GM19455 (cell line): ENCODE data around the gene FBXO21.
"Not testable (repeated sequence)": the region's sequence is repeated elsewhere in the genome, so short reads cannot be mapped to it uniquely, and the experiment has no call there.

Source experiments
- ATAC-seq: cut with Tn5 transposase; IDR thresholded peaks from one replicate; pipeline ENCODE4 v1.9.1; 2021; ENCODE audit not compliant: unreplicated experiment

The FBXO21 gene

GRCh38 chr12:117190210-117190781, at the start of gene FBXO21:
TSS of gene FBXO21 (minus strand) at chr12:117190470. CDS start at chr12:117190456, 14 bp downstream.
- peak; percentile 94 for ATAC-seq

- ATAC-seq = no peak
Observed at GRCh38 chr12:117236456-117237001, 46.3 kb upstream of the FBXO21 start.

- ATAC-seq = no peak
Observed at GRCh38 chr12:117235261-117235660, 45.0 kb upstream of the FBXO21 start.

- no peak for ATAC-seq
Observed at GRCh38 chr12:117234441-117234840, 44.2 kb upstream of the FBXO21 start.

- no peak for ATAC-seq
Observed at GRCh38 chr12:117231750-117232149, 41.5 kb upstream of the FBXO21 start.

GRCh38 chr12:117228239-117228638, 38.0 kb upstream of the FBXO21 start:
- ATAC-seq = no peak

GRCh38 chr12:117227000-117227653, 36.9 kb upstream of the FBXO21 start:
- ATAC-seq = no peak

GRCh38 chr12:117226505-117226904, 36.2 kb upstream of the FBXO21 start:
- no peak for ATAC-seq

GRCh38 chr12:117225179-117225578, 34.9 kb upstream of the FBXO21 start:
- no peak for ATAC-seq

GRCh38 chr12:117220947-117221346, 30.7 kb upstream of the FBXO21 start:
- ATAC-seq = not testable (repeated sequence)

- no peak for ATAC-seq
Observed at GRCh38 chr12:117218149-117218548, 27.9 kb upstream of the FBXO21 start.

- no peak for ATAC-seq
Observed at GRCh38 chr12:117216686-117217085, 26.4 kb upstream of the FBXO21 start.

- no peak for ATAC-seq
Observed at GRCh38 chr12:117214797-117215196, 24.5 kb upstream of the FBXO21 start.

- ATAC-seq = no peak
Observed at GRCh38 chr12:117213295-117213808, 23.1 kb upstream of the FBXO21 start.

GRCh38 chr12:117212563-117213190, 22.4 kb upstream of the FBXO21 start:
- ATAC-seq = peak; percentile 59

GRCh38 chr12:117210266-117210918, 20.1 kb upstream of the FBXO21 start:
- ATAC-seq = no peak

- ATAC-seq = no peak
Observed at GRCh38 chr12:117209626-117210025, 19.4 kb upstream of the FBXO21 start.

- no peak for ATAC-seq
Observed at GRCh38 chr12:117208811-117209455, 18.7 kb upstream of the FBXO21 start.

- no peak for ATAC-seq
Observed at GRCh38 chr12:117208206-117208605, 17.9 kb upstream of the FBXO21 start.

GRCh38 chr12:117207675-117208074, 17.4 kb upstream of the FBXO21 start:
- no peak for ATAC-seq

GRCh38 chr12:117202556-117202955, 12.3 kb upstream of the FBXO21 start:
- no peak for ATAC-seq
